ENCODE results near the gene OPN4.

- TF ChIP-seq CTCF (IDR thresholded peaks at IDR 0.05) = no peak
- no peak for TF ChIP-seq POLR2A (IDR thresholded peaks at IDR 0.05)
These were observed 8.1 kb downstream of the OPN4 start for GRCh38 chr10:86662186-86663045.
